GM23338 (cell line): ENCODE measurements around the gene PPIP5K1.

ENCODE experiments used
- CREB1 ChIP-seq: fragments of 250-450 bp; sonication (Bioruptor Pico); IDR thresholded peaks from 2 replicates; pipeline ENCODE4 v1.5.0; 2020; ENCODE audit warnings: low read depth, mild to moderate bottlenecking, moderate library complexity
- CTCF ChIP-seq, 2 experiments: fragments of 200-600 bp in 1 of 2; sonication (generic) in 1 of 2; conservative IDR thresholded peaks; 2 replicates each; pipeline versions ENCODE4 v1.5.1 to v1.6.1; 2016 to 2017; ENCODE audit warnings: antibody characterized with exemption in 2 of 2, low read depth in 2 of 2, mild to moderate bottlenecking in 2 of 2, moderate library complexity in 1 of 2
- ETS1 ChIP-seq: IDR thresholded peaks from 2 replicates; pipeline ENCODE4 v1.6.1; 2016; ENCODE audit warnings: antibody characterized with exemption
- EZH2 ChIP-seq: fragments of 200-600 bp; sonication (generic); IDR thresholded peaks from one replicate; pipeline ENCODE4 v1.8.0; 2017; ENCODE audit warnings: antibody characterized with exemption, mild to moderate bottlenecking, low read depth; ENCODE audit not compliant: unreplicated experiment
- EZH2phosphoT487 ChIP-seq: fragments of 200-600 bp; sonication (generic); IDR thresholded peaks from one replicate; pipeline ENCODE4 v1.8.1; 2018; ENCODE audit warnings: antibody characterized with exemption; ENCODE audit not compliant: unreplicated experiment
- JUNB ChIP-seq: IDR thresholded peaks from one replicate; pipeline ENCODE4 v1.6.1; 2016; ENCODE audit warnings: antibody characterized with exemption; ENCODE audit not compliant: unreplicated experiment
- POLR2AphosphoS5 ChIP-seq: IDR thresholded peaks from 2 replicates; pipeline ENCODE4 v1.6.1; 2016; ENCODE audit warnings: antibody characterized with exemption, low read depth
- REST ChIP-seq: IDR thresholded peaks from one replicate; pipeline ENCODE4 v1.6.1; 2018; ENCODE audit warnings: antibody characterized with exemption; ENCODE audit not compliant: unreplicated experiment
- STAT1 ChIP-seq: IDR thresholded peaks from one replicate; pipeline ENCODE4 v1.6.1; 2016; ENCODE audit warnings: antibody characterized with exemption; ENCODE audit not compliant: unreplicated experiment
- ZNF114 ChIP-seq: fragments of 250-450 bp; sonication (Bioruptor Pico); IDR thresholded peaks from 2 replicates; pipeline ENCODE4 v1.5.0; 2020; ENCODE audit warnings: mild to moderate bottlenecking, moderate library complexity
- ZNF331 ChIP-seq: fragments of 250-450 bp; sonication (Bioruptor Pico); IDR thresholded peaks from 2 replicates; pipeline ENCODE4 v1.5.0; 2020; ENCODE audit warnings: low read depth, mild to moderate bottlenecking, moderate library complexity
- TF ChIP-seq, protein P1 (sequence below): fragments of 250-450 bp; sonication (Bioruptor Pico); IDR thresholded peaks from 2 replicates; pipeline ENCODE4 v1.5.0; 2020; ENCODE audit warnings: mild to moderate bottlenecking, moderate library complexity

GRCh38 chr15:43484455-43484854, 105.6 kb downstream of the PPIP5K1 start:
- no peak for TF ChIP-seq CTCF (conservative IDR thresholded peaks at IDR 0.05; ENCODE audit: low read depth in 2 of 2)
- TF ChIP-seq POLR2AphosphoS5 = no peak
- TF ChIP-seq REST = no peak
- no peak for TF ChIP-seq EZH2
- TF ChIP-seq ZNF331 = no peak
- no peak for TF ChIP-seq EZH2phosphoT487
- no peak for TF ChIP-seq STAT1
- TF ChIP-seq ETS1 = no peak
- no peak for TF ChIP-seq JUNB
- TF ChIP-seq CREB1 (CRISPR knock-in tag) = no peak
- TF ChIP-seq ZNF114 = no peak
- TF ChIP-seq, protein P1, sequence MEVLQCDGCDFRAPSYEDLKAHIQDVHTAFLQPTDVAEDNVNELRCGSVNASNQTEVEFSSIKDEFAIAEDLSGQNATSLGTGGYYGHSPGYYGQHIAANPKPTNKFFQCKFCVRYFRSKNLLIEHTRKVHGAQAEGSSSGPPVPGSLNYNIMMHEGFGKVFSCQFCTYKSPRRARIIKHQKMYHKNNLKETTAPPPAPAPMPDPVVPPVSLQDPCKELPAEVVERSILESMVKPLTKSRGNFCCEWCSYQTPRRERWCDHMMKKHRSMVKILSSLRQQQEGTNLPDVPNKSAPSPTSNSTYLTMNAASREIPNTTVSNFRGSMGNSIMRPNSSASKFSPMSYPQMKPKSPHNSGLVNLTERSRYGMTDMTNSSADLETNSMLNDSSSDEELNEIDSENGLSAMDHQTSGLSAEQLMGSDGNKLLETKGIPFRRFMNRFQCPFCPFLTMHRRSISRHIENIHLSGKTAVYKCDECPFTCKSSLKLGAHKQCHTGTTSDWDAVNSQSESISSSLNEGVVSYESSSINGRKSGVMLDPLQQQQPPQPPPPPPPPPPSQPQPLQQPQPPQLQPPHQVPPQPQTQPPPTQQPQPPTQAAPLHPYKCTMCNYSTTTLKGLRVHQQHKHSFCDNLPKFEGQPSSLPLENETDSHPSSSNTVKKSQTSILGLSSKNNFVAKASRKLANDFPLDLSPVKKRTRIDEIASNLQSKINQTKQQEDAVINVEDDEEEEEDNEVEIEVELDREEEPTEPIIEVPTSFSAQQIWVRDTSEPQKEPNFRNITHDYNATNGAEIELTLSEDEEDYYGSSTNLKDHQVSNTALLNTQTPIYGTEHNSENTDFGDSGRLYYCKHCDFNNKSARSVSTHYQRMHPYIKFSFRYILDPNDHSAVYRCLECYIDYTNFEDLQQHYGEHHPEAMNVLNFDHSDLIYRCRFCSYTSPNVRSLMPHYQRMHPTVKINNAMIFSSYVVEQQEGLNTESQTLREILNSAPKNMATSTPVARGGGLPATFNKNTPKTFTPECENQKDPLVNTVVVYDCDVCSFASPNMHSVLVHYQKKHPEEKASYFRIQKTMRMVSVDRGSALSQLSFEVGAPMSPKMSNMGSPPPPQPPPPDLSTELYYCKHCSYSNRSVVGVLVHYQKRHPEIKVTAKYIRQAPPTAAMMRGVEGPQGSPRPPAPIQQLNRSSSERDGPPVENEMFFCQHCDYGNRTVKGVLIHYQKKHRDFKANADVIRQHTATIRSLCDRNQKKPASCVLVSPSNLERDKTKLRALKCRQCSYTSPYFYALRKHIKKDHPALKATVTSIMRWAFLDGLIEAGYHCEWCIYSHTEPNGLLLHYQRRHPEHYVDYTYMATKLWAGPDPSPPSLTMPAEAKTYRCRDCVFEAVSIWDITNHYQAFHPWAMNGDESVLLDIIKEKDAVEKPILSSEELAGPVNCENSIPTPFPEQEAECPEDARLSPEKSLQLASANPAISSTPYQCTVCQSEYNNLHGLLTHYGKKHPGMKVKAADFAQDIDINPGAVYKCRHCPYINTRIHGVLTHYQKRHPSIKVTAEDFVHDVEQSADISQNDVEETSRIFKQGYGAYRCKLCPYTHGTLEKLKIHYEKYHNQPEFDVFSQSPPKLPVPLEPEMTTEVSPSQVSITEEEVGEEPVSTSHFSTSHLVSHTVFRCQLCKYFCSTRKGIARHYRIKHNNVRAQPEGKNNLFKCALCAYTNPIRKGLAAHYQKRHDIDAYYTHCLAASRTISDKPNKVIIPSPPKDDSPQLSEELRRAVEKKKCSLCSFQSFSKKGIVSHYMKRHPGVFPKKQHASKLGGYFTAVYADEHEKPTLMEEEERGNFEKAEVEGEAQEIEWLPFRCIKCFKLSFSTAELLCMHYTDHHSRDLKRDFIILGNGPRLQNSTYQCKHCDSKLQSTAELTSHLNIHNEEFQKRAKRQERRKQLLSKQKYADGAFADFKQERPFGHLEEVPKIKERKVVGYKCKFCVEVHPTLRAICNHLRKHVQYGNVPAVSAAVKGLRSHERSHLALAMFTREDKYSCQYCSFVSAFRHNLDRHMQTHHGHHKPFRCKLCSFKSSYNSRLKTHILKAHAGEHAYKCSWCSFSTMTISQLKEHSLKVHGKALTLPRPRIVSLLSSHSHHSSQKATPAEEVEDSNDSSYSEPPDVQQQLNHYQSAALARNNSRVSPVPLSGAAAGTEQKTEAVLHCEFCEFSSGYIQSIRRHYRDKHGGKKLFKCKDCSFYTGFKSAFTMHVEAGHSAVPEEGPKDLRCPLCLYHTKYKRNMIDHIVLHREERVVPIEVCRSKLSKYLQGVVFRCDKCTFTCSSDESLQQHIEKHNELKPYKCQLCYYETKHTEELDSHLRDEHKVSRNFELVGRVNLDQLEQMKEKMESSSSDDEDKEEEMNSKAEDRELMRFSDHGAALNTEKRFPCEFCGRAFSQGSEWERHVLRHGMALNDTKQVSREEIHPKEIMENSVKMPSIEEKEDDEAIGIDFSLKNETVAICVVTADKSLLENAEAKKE = no peak
